OCI-LY7 (cell line): Measurements from ENCODE around the gene SLC17A9. TPM values are rescaled to one million over a fixed set of nuclear protein-coding genes. Genes with fewer than 3 reads are reported as not detected.

ENCODE experiments used
- BruUV-seq: library from RNA; stranded (reverse); fragments of 400-500 nt; replicated peaks from 2 replicates; lab custom pipeline; 2021; lab: Mats Ljungman, UMichigan
- CTCF ChIA-PET: fragments of 300-600 bp; sonication (Branson Sonifier 250); formaldehyde crosslinking; loops from one replicate; lab custom pipeline; 2022; ENCODE audit warnings: antibody characterized with exemption; ENCODE audit not compliant: unreplicated experiment; lab: Charles Lee
- POLR2A ChIA-PET: fragments of 300-600 bp; sonication (Branson Sonifier 250); formaldehyde crosslinking; loops from one replicate; lab custom pipeline; 2022; ENCODE audit warnings: antibody characterized with exemption; lab: Charles Lee
- DNase-seq: peaks from one replicate; pipeline ENCODE4 v3.0.0-alpha.2; 2015; ENCODE audit warnings: low spot score
- H2AFZ ChIP-seq: fragments of 200-600 bp; sonication (generic), shearing (Covaris generic); 2 replicates; pipeline ENCODE4 v1.6.1; 2014; ENCODE audit warnings: mild to moderate bottlenecking, antibody characterized with exemption, low read length, moderate library complexity
- H3K27ac ChIP-seq: fragments of 200-600 bp; sonication (generic); 2 replicates; pipeline ENCODE4 v1.5.1; 2014; ENCODE audit warnings: mixed run types, low read depth, mild to moderate bottlenecking, moderate library complexity, low read length, inconsistent platforms; ENCODE audit not compliant: poor library complexity, severe bottlenecking
- H3K36me3 ChIP-seq: fragments of 200-600 bp; sonication (generic); 2 replicates; pipeline ENCODE4 v1.6.1; 2014; ENCODE audit warnings: mild to moderate bottlenecking, antibody characterized with exemption, low read length, moderate library complexity, mixed read lengths; ENCODE audit not compliant: insufficient read depth
- H3K4me1 ChIP-seq: fragments of 200-600 bp; sonication (generic); 2 replicates; pipeline ENCODE4 v1.5.1; 2014; ENCODE audit warnings: mild to moderate bottlenecking, low read length; ENCODE audit not compliant: insufficient read depth, poor library complexity, severe bottlenecking
- H3K4me2 ChIP-seq: fragments of 200-600 bp; sonication (generic); 2 replicates; pipeline ENCODE4 v1.6.1; 2014; ENCODE audit warnings: mild to moderate bottlenecking, low read length
- H3K4me3 ChIP-seq: fragments of 200-600 bp; sonication (generic); 2 replicates; pipeline ENCODE4 v1.5.1; 2014; ENCODE audit warnings: mild to moderate bottlenecking, low read depth, low read length; ENCODE audit not compliant: poor library complexity, severe bottlenecking
- H3K79me2 ChIP-seq: fragments of 200-600 bp; sonication (generic); 2 replicates; pipeline ENCODE4 v1.6.1; 2016; ENCODE audit warnings: low read depth, mild to moderate bottlenecking, low read length, moderate library complexity, mixed read lengths; ENCODE audit not compliant: insufficient read depth
- H3K9me2 ChIP-seq: fragments of 200-600 bp; sonication (generic); 2 replicates; pipeline ENCODE4 v1.6.1; 2016; ENCODE audit warnings: mild to moderate bottlenecking, low read length, mixed read lengths; ENCODE audit not compliant: insufficient read depth
- H3K9me3 ChIP-seq: fragments of 200-600 bp; sonication (generic); 2 replicates; pipeline ENCODE4 v1.6.1; 2014; ENCODE audit warnings: mild to moderate bottlenecking, mixed run types, low read length, mixed read lengths
- H4K20me1 ChIP-seq: fragments of 200-600 bp; sonication (generic); 2 replicates; pipeline ENCODE4 v1.6.1; 2014; ENCODE audit warnings: mild to moderate bottlenecking, antibody characterized with exemption, low read length, moderate library complexity, mixed read lengths; ENCODE audit not compliant: insufficient read depth
- CTCF ChIP-seq: fragments of 200-600 bp; sonication (generic); conservative IDR thresholded peaks from 2 replicates; pipeline ENCODE4 v1.5.1; 2014; ENCODE audit warnings: mild to moderate bottlenecking, antibody characterized with exemption, low read length, moderate library complexity, mixed read lengths
- EZH2phosphoT487 ChIP-seq: fragments of 200-600 bp; sonication (generic); IDR thresholded peaks from 2 replicates; pipeline ENCODE4 v1.6.1; 2018; ENCODE audit warnings: low read depth, borderline replicate concordance, mild to moderate bottlenecking, mixed run types, antibody characterized with exemption, low read length, moderate library complexity, mixed read lengths
- intact Hi-C: fragments of 100-400 bp; cut with micrococcal nuclease; formaldehyde crosslinking; loops from one replicate; pipeline ENCODE4 v1.10.0; 2022; ENCODE audit not compliant: unreplicated experiment
- total RNA-seq, 2 experiments: library from RNA; depleted of rRNA in 1 of 2; stranded (reverse); fragments of >200 nt in 1 of 2; shearing (Covaris generic) in 1 of 2; gene quantifications; 2 replicates each; pipeline ENCODE4 v1.2.3, GENCODE V29; 2014 to 2022

SLC17A9 gene
- total RNA-seq, 2 experiments from 2014 or later: 2.0 to 8.1 TPM

DNA sequence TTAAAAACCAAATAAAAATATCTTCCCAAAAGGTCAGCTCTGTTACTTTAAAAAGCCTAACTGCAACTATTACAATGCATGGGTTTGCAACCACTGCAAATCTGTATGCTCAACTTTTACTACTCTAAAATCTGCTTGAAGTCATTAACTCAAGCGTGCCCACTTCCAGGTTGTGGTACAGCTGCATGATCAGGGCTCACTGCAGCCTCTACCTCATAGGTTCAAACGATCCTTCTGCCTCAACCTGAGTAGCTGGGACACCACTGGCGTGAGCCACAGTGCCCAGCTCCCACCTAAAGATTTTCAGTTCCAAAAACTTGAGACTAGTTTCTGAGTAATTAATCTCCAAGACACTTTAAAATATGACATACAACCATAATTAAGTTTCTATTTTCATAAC lies 34.4 kb upstream of the SLC17A9 start:
- Histone ChIP-seq H3K9me3 (no peaks in the 10 kb centered on the region), H3K4me3 (peak overlapping the region; percentile 48), H3K79me2 (peaks cover 100% of the 10 kb centered on the region), H3K27ac (peak overlapping the region; percentile 61), H2AFZ (no peak overlapping the region), H4K20me1 (peaks cover 62% of the 10 kb centered on the region), H3K4me1 (peaks cover 79% of the 10 kb centered on the region), H3K4me2 (peak overlapping the region; percentile 72), H3K9me2 (no peaks in the 10 kb centered on the region), H3K36me3 (peaks cover 24% of the 10 kb centered on the region)
- intact Hi-C loops: loop anchor here (1.0 to 2.0 kb wide), 2 partner anchors 18 to 37 kb away; no protein-coding TSS in a partner anchor
- TF ChIP-seq EZH2phosphoT487 (no peak), CTCF (no peak)
- POLR2A ChIA-PET: interaction anchor here (1.2 to 1.8 kb wide), 3 partner anchors 9 to 36 kb away, joined by 3 to 5 read pairs (median 3); no protein-coding TSS in a partner anchor
- BruUV-seq: no TSS peak
- DNase-seq: peak; percentile 82
- CTCF ChIA-PET: no interaction called here

- Histone ChIP-seq H2AFZ (no peak overlapping the region), H3K9me2 (no peaks in the 10 kb centered on the region), H3K9me3 (no peaks in the 10 kb centered on the region), H3K27ac (peak overlapping the region; percentile 61), H3K4me3 (peak overlapping the region; percentile 48), H3K4me2 (peak overlapping the region; percentile 72), H3K4me1 (peaks cover 86% of the 10 kb centered on the region), H4K20me1 (peaks cover 68% of the 10 kb centered on the region), H3K79me2 (peaks cover 100% of the 10 kb centered on the region), H3K36me3 (peaks cover 17% of the 10 kb centered on the region; the same call in 1 of the 2 replicates)
- intact Hi-C loops: loop anchor here (1.0 to 2.0 kb wide), 2 partner anchors 19 to 36 kb away; no protein-coding TSS in a partner anchor
- no peak for TF ChIP-seq EZH2phosphoT487
- no peak for TF ChIP-seq CTCF
- DNase-seq: peak; percentile 52
- BruUV-seq: no TSS peak
- CTCF ChIA-PET: interaction anchor here (0.6 kb wide), 1 partner anchor 127 kb away, joined by 3 read pairs; no protein-coding TSS in a partner anchor
- POLR2A ChIA-PET: interaction anchor here (0.6 to 1.8 kb wide), 5 partner anchors 8 to 36 kb away, joined by 3 to 5 read pairs (median 3); no protein-coding TSS in a partner anchor
Measured at GRCh38 chr20:62918831-62919230, 33.7 kb upstream of the SLC17A9 start.

GRCh38 chr20:62920039-62920645 lies 32.4 kb upstream of the SLC17A9 start:
- H3K4me2 ChIP-seq: peak overlapping the region; percentile 72
- H3K4me3 ChIP-seq: no peak overlapping the region
- H3K36me3 ChIP-seq: peaks cover 12% of the 10 kb centered on the region; the same call in 1 of the 2 replicates
- H3K79me2 ChIP-seq: peaks cover 100% of the 10 kb centered on the region
- POLR2A ChIA-PET: interaction anchor here (1.6 kb wide), 1 partner anchor 19 kb away, joined by 3 read pairs; no protein-coding TSS in a partner anchor
- BruUV-seq: no TSS peak
- intact Hi-C loops: no loop called here
- CTCF ChIA-PET: no interaction called here
- peaks cover 95% of the 10 kb centered on the region for H3K4me1 ChIP-seq
- DNase-seq: no peak
- H2AFZ ChIP-seq: no peak overlapping the region
- H4K20me1 ChIP-seq: peaks cover 77% of the 10 kb centered on the region
- no peak overlapping the region for H3K27ac ChIP-seq
- no peaks in the 10 kb centered on the region for H3K9me2 ChIP-seq
- TF ChIP-seq EZH2phosphoT487: no peak
- no peak for TF ChIP-seq CTCF
- H3K9me3 ChIP-seq: no peaks in the 10 kb centered on the region
